Measurements from ENCODE around the gene HSPA1A. TPM values are rescaled to one million over a fixed set of nuclear protein-coding genes. Genes with fewer than 3 reads are reported as not detected.

HSPA1A gene
- total and polyA plus RNA-seq, 9 of the 15 experiments (the other 6 are each of a cell fraction or from before 2014, with no cell fraction given) = 2.2 to 273 (median 107) TPM

GRCh38 chr6:31821301-31822035 lies 6.1 kb downstream of the HSPA1A start (continued):
- TF ChIP-seq CBX3 (IDR thresholded peaks at IDR 0.05; ENCODE audit: borderline replicate concordance in 1 of 2, low read length in 2 of 2) (peak in 1 of 2 experiments; percentile 20; a peak in 1 of 3 replicates), SRSF3 (IDR thresholded peaks at IDR 0.05; ENCODE audit: insufficient read depth, low read length) (no peak), ZBTB12 (CRISPR knock-in tag; IDR thresholded peaks at IDR 0.05) (peak; percentile 37; the same call in 1 of the 2 replicates), HBP1 (CRISPR knock-in tag; IDR thresholded peaks at IDR 0.05) (peak; percentile 1; the same call in 1 of the 2 replicates), PRDM10 (IDR thresholded peaks at IDR 0.05; ENCODE audit: partially characterized antibody) (no peak), TEAD4 (IDR thresholded peaks at IDR 0.05; ENCODE audit: low read length) (peak; percentile 2), TEAD4 (CRISPR knock-in tag; IDR thresholded peaks at IDR 0.05; ENCODE audit: borderline replicate concordance) (no peak), WHSC1 (IDR thresholded peaks at IDR 0.05; ENCODE audit: low read length) (no peak), CBFA2T3 (IDR thresholded peaks at IDR 0.05) (no peak), FOXP4 (CRISPR knock-in tag; IDR thresholded peaks at IDR 0.05; ENCODE audit: borderline replicate concordance) (no peak; the same call in 1 of the 2 replicates), ZMIZ1 (IDR thresholded peaks at IDR 0.05; ENCODE audit: low read depth in 2 of 2, low read length in 2 of 2) (peak in 1 of 2 experiments; percentile 8; a peak in 1 of 4 replicates)
